Heart left ventricle (tissue), 13 donors: ENCODE measurements around the gene MS4A1.

Source experiments
- CTCF ChIP-seq, 12 donors: fragments of 200-600 bp; sonication (generic) in 4 of 12; IDR thresholded peaks; one replicate each; pipeline versions ENCODE4 v1.5.0 to v1.8.0; 2018 to 2022; ENCODE audit warnings: antibody characterized with exemption in 12 of 12, mild to moderate bottlenecking in 5 of 12
- POLR2A ChIP-seq, 2 donors: fragments of 450-650 bp; IDR thresholded peaks; one replicate each; pipeline ENCODE4 v1.6.1; 2017; ENCODE audit warnings: antibody characterized with exemption in 2 of 2, mild to moderate bottlenecking in 2 of 2, moderate library complexity in 2 of 2
- donor health status: ischemic (EF 13 %, LVEDD 7.1; RV severe dilation, severe dysfunction).
- donor health status: DM: no; HTN: yes; CAD: no.
- donor health status: DM: no; HTN: no; CAD: no.
- donor health status: ischemic (EF 25% LVEDD 6.9; RV normal size, moderate dysfunction).
- donor health status: ischemic (EF 25% LVEDD 5.7; RV mildly dilated, moderate dysfunction).
- donor health status: ischemic (EF 35%, LVEDD 5.7; RV mildly dilated, moderate dysfunction).
- donor health status: nonischemic (EF 11% LVEDD 7.7; RV severe dilation, severe dysfunction).
- donor health status: DM: yes; HTN: yes; CAD: no.
- donor health status: PGD.
- donor health status: ischemic (EF 29% LVEDD 5.4; RV normal size, mild dysfunction).
- donor health status: nonischemic (EF 23%, LVEDD 6.1; RV moderate dilation, normal function).

- TF ChIP-seq POLR2A (IDR thresholded peaks at IDR 0.05), result no peak
- TF ChIP-seq CTCF (IDR thresholded peaks at IDR 0.05), result no peak
Observed at GRCh38 chr11:60455531-60456042, at the start of gene MS4A1.
